K562 (cell line): Measurements from ENCODE around the gene VILL. TPM values are rescaled to one million over a fixed set of nuclear protein-coding genes. Genes with fewer than 3 reads are reported as not detected.

Source experiments
- ATAC-seq: fragments of 200-7000 bp; cut with Tn5 transposase; 3 replicates; pipeline ENCODE4 v1.9.1; 2020; ENCODE audit warnings: moderate library complexity
- BruUV-seq: library from RNA; stranded (reverse); fragments of 400-500 nt; replicated peaks from 2 replicates; lab custom pipeline; 2021; lab: Mats Ljungman, UMichigan
- CTCF ChIA-PET: fragments of 300-600 bp; formaldehyde crosslinking; extraction: SDS; loops from one replicate; lab custom pipeline; 2021; ENCODE audit warnings: low intra/inter-chr PET ratio; lab: Yijun Ruan, JAX
- POLR2A ChIA-PET: fragments of 300-600, 350-650 bp; sonication (Branson Sonifier 250); formaldehyde crosslinking; extraction: SDS; loops from one replicate; lab custom pipeline; 2021; ENCODE audit warnings: antibody characterized with exemption, inconsistent platforms; lab: Yijun Ruan, JAX
- DNase-seq, 4 experiments: peaks; one replicate each; pipeline versions ENCODE4 v3.0.0 to v3.0.0-alpha.2; 2011 to 2018; ENCODE audit warnings: low spot score in 3 of 4, mixed read lengths in 3 of 4; ENCODE audit errors: extremely low read depth in 1 of 4
- FAIRE-seq: peaks from 2 replicates; lab custom pipeline; 2011; peaks lifted over from hg19 to GRCh38; lab: Jason Lieb, UNC
- H2AFZ ChIP-seq: 2 replicates; pipeline ENCODE4 v1.6.0; 2011; ENCODE audit warnings: low read depth, low read length, control low read depth, inconsistent platforms
- H3K27ac ChIP-seq: fragments of 200-600 bp; 3 replicates; pipeline ENCODE4 v1.8.0; 2011; ENCODE audit warnings: low read depth, mild to moderate bottlenecking, control low read depth, inconsistent platforms, low read length, moderate library complexity, mixed read lengths; ENCODE audit errors: extremely low read depth
- H3K27me3 ChIP-seq, 2 experiments: fragments of 300-600 bp in 1 of 2; 2 replicates in 1 of 2; 3 replicates in 1 of 2; pipeline versions ENCODE4 v1.6.0 to v1.8.0; 2011; ENCODE audit warnings: inconsistent platforms in 2 of 2, low read length in 2 of 2, mild to moderate bottlenecking in 1 of 2, mixed read lengths in 1 of 2, moderate library complexity in 1 of 2; ENCODE audit not compliant: control insufficient read depth in 2 of 2, insufficient read depth in 2 of 2
- H3K36me3 ChIP-seq: fragments of 300-600 bp; 3 replicates; pipeline ENCODE4 v1.8.0; 2011; ENCODE audit warnings: mild to moderate bottlenecking, low read length, inconsistent platforms; ENCODE audit not compliant: control insufficient read depth, insufficient read depth
- H3K4me1 ChIP-seq, 2 experiments: fragments of 200-600 bp in 1 of 2; replicated peaks in 1 of 2; 2 replicates in 1 of 2; 3 replicates in 1 of 2; pipeline versions ENCODE4 v1.5.1 to v1.8.0; 2011; ENCODE audit warnings: inconsistent platforms in 2 of 2, low read length in 2 of 2, mild to moderate bottlenecking in 1 of 2, mixed read lengths in 1 of 2, moderate library complexity in 1 of 2; ENCODE audit not compliant: control insufficient read depth in 2 of 2, insufficient read depth in 2 of 2
- H3K4me2 ChIP-seq: 2 replicates; pipeline ENCODE4 v1.6.1; 2011; ENCODE audit warnings: low read length, control low read depth, inconsistent platforms, mixed read lengths; ENCODE audit not compliant: insufficient read depth
- H3K4me3 ChIP-seq: fragments of 200-600 bp; sonication (generic), shearing (Covaris generic); 2 replicates; pipeline ENCODE4 v1.5.1; 2016; ENCODE audit warnings: control low read depth, inconsistent platforms
- H3K79me2 ChIP-seq: fragments of 200-600 bp; 3 replicates; pipeline ENCODE4 v1.8.0; 2011; ENCODE audit warnings: low read length, inconsistent platforms; ENCODE audit not compliant: control insufficient read depth, insufficient read depth
- H3K9ac ChIP-seq, 2 experiments: 2 replicates each; pipeline versions ENCODE4 v1.6.0 to v1.6.1; 2011; ENCODE audit warnings: low read depth in 2 of 2, low read length in 2 of 2, control low read depth in 1 of 2, inconsistent platforms in 1 of 2, mild to moderate bottlenecking in 1 of 2, mixed read lengths in 1 of 2; ENCODE audit not compliant: insufficient read depth in 1 of 2
- H3K9me1 ChIP-seq: one replicate; pipeline ENCODE4 v1.6.0; 2011; ENCODE audit warnings: inconsistent platforms, mild to moderate bottlenecking, low read length, moderate library complexity; ENCODE audit not compliant: control insufficient read depth, insufficient read depth
- H3K9me3 ChIP-seq: replicated peaks from 2 replicates; pipeline ENCODE4 v1.5.1; 2011; ENCODE audit warnings: low read depth, low read length, inconsistent platforms; ENCODE audit not compliant: control insufficient read depth, insufficient read depth
- H4K20me1 ChIP-seq: replicated peaks from 2 replicates; pipeline ENCODE4 v1.6.1; 2011; ENCODE audit warnings: low read length, inconsistent platforms, mixed read lengths; ENCODE audit not compliant: control insufficient read depth, insufficient read depth
- GMEB1 ChIP-seq: fragments of 250-450 bp; sonication (Bioruptor Pico); IDR thresholded peaks from 2 replicates; pipeline ENCODE4 v1.4.0; 2020; ENCODE audit warnings: mild to moderate bottlenecking
- HDAC3 ChIP-seq: fragments of 450-650 bp; IDR thresholded peaks from 2 replicates; pipeline ENCODE4 v1.6.1; 2018; ENCODE audit warnings: borderline replicate concordance, mild to moderate bottlenecking, moderate library complexity; ENCODE audit not compliant: partially characterized antibody
- MAFF ChIP-seq: IDR thresholded peaks from 2 replicates; pipeline ENCODE4 v1.6.1; 2012; ENCODE audit warnings: low read length, improper control_type of control experiment
- NFIC ChIP-seq: fragments of 450-650 bp; IDR thresholded peaks from 2 replicates; pipeline ENCODE4 v1.6.1; 2017; ENCODE audit warnings: mild to moderate bottlenecking, inconsistent platforms
- NFIX ChIP-seq: fragments of 250-450 bp; sonication (Bioruptor Pico); IDR thresholded peaks from 2 replicates; pipeline ENCODE4 v1.4.0; 2020; ENCODE audit warnings: low read depth, mild to moderate bottlenecking, moderate library complexity
- PHF8 ChIP-seq: fragments of 200-600 bp; sonication (generic); IDR thresholded peaks from 2 replicates; pipeline ENCODE4 v1.6.1; 2012; ENCODE audit warnings: mixed run types, mild to moderate bottlenecking, inconsistent platforms, low read length, moderate library complexity, borderline replicate concordance
- RBFOX2 ChIP-seq: fragments of 200-400 bp; formaldehyde crosslinking; IDR thresholded peaks from 2 replicates; pipeline ENCODE4 v1.6.1; 2017; ENCODE audit warnings: low read depth, mild to moderate bottlenecking, low read length, moderate library complexity
- SMARCB1 ChIP-seq: IDR thresholded peaks from 2 replicates; pipeline ENCODE4 v1.6.1; 2011; ENCODE audit warnings: improper control_type of control experiment, low read depth; ENCODE audit not compliant: insufficient read length
- ZBTB1 ChIP-seq: sonication (generic); formaldehyde crosslinking; IDR thresholded peaks from 2 replicates; pipeline ENCODE4 v1.8.1; 2023; ENCODE audit warnings: missing genetic modification reagents, low read depth, mild to moderate bottlenecking, borderline replicate concordance
- ZNF197 ChIP-seq: fragments of 200-800 bp; sonication (Bioruptor generic); IDR thresholded peaks from 2 replicates; pipeline ENCODE4 v1.6.1; 2016; ENCODE audit warnings: low read depth, missing genetic modification characterization, missing compliant biosample characterization
- ZNF232 ChIP-seq: sonication (generic); formaldehyde crosslinking; IDR thresholded peaks from 2 replicates; pipeline ENCODE4 v1.8.0; 2022; ENCODE audit warnings: mild to moderate bottlenecking, missing genetic modification reagents
- ZNF384 ChIP-seq: IDR thresholded peaks from 2 replicates; pipeline ENCODE4 v1.6.1; 2012; ENCODE audit warnings: low read depth, low read length, improper control_type of control experiment
- ZNF395 ChIP-seq: fragments of 200-800 bp; sonication (Bioruptor generic); IDR thresholded peaks from 2 replicates; pipeline ENCODE4 v1.6.1; 2017; ENCODE audit warnings: missing genetic modification characterization, missing compliant biosample characterization
- ZNF584 ChIP-seq: fragments of 200-800 bp; sonication (Bioruptor generic); IDR thresholded peaks from 2 replicates; pipeline ENCODE4 v1.6.1; 2016; ENCODE audit warnings: low read depth, mild to moderate bottlenecking, missing genetic modification characterization, missing compliant biosample characterization
- ZNF740 ChIP-seq, 3 experiments: fragments of 200-800 bp in 1 of 3; sonication (Bioruptor generic) in 1 of 3; sonication (generic) in 1 of 3; formaldehyde crosslinking in 1 of 3; IDR thresholded peaks; 2 replicates each; pipeline versions ENCODE4 v1.6.1 to v1.8.0; 2016 to 2022; ENCODE audit warnings: mild to moderate bottlenecking in 2 of 3, missing compliant biosample characterization in 2 of 3, missing genetic modification characterization in 2 of 3, missing genetic modification reagents in 1 of 3
- WGBS: fragments of 100-300 bp; shearing (Covaris generic); methylation state at CpG from one replicate; pipeline ENCODE4 v1.1.6; 2016; ENCODE audit warnings: low coverage, mixed read lengths; ENCODE audit not compliant: insufficient coverage; ENCODE audit errors: missing lambda C conversion rate; 5-methylcytosine and 5-hydroxymethylcytosine counted together
- in situ Hi-C: fragments of 300-500 bp; cut with MboI; formaldehyde crosslinking; loops from 4 replicates; pipeline ENCODE4 v1.15.0; 2018; ENCODE audit warnings: inconsistent platforms, mixed read lengths
- intact Hi-C: fragments of 100-400 bp; cut with micrococcal nuclease; formaldehyde crosslinking; loops from 2 replicates; pipeline ENCODE4 v1.14.2; 2022
- polyA plus RNA-seq, 8 experiments: library from polyadenylated mRNA; depleted of rRNA in 4 of 8; stranded (reverse) in 5 of 8; unstranded in 3 of 8; fragments of >200 nt; fragmentation: Nextera tagmentation in 2 of 8; fragmentation: Illumina TruSeq in 1 of 8; extraction: Ambion mirVana in 2 of 8; extraction: Trizol in 1 of 8; gene quantifications; 2 replicates each; pipeline versions ENCODE4 v1.2.1 to v1.2.3, GENCODE V29; 2011 to 2014; ENCODE audit warnings: inconsistent platforms in 1 of 8, missing spikeins in 1 of 8
- total RNA-seq, 7 experiments: library from RNA; depleted of rRNA in 6 of 7; stranded (reverse); fragments of >200 nt in 6 of 7; fragmentation: Illumina TruSeq in 2 of 7; extraction: Trizol in 2 of 7; gene quantifications; 2 replicates each; pipeline versions ENCODE4 v1.2.1 to v1.2.3, GENCODE V29; 2011 to 2021; ENCODE audit warnings: low replicate concordance in 1 of 7

Gene VILL
- total and polyA plus RNA-seq, 9 of the 15 experiments (the other 6 are each of a cell fraction or from before 2014, with no cell fraction given), result 0.11 to 16.0 (median 8.8) TPM

- H3K27me3 ChIP-seq, result no peaks in the 10 kb centered on the region
- ATAC-seq (peak; percentile 34), DNase-seq (peak in 3 of 4 experiments; percentile 50 to 56 (median 52)), FAIRE-seq (no peak)
- 0% methylated on average over 2 of the region's 2 CpGs for WGBS
- peak overlapping the region; percentile 67 to 88 for H3K9ac ChIP-seq
- no peaks in the 10 kb centered on the region for H3K9me3 ChIP-seq
- peak overlapping the region; percentile 64 for H2AFZ ChIP-seq
- H3K9me1 ChIP-seq, result no peaks in the 10 kb centered on the region
- H3K36me3 ChIP-seq, result no peaks in the 10 kb centered on the region
- intact Hi-C loops, result no loop called here
- POLR2A ChIA-PET, result interaction anchor here (0.6 kb wide), 1 partner anchor 1102 kb away, joined by 3 read pairs; no protein-coding TSS in a partner anchor
- H3K4me1 ChIP-seq, result peaks cover 53 to 58% of the 10 kb centered on the region in 2 experiments
- H3K4me2 ChIP-seq, result peak overlapping the region; percentile 71
- no peaks in the 10 kb centered on the region for H4K20me1 ChIP-seq
- CTCF ChIA-PET, result no interaction called here
- in situ Hi-C loops, result no loop called here
- peak overlapping the region; percentile 91 for H3K27ac ChIP-seq
- H3K4me3 ChIP-seq, result no peak overlapping the region; the same call in 1 of the 2 replicates
- H3K79me2 ChIP-seq, result no peaks in the 10 kb centered on the region
- BruUV-seq, result no TSS peak
- TF ChIP-seq ZNF197 (CRISPR knock-in tag), result peak; percentile 9; the same call in 1 of the 2 replicates
- 0 out of 2 replicates have a peak, but pooled peaks have one; percentile 56 for TF ChIP-seq NFIC
- peak; percentile 50 for TF ChIP-seq SMARCB1
- peak; percentile 57; the same call in 1 of the 2 replicates for TF ChIP-seq ZBTB1 (CRISPR knock-in tag)
- peak; percentile 22; the same call in 1 of the 2 replicates for TF ChIP-seq ZNF395
- TF ChIP-seq NFIX (CRISPR knock-in tag), result 0 out of 2 replicates have a peak, but pooled peaks have one; percentile 29
- peak; percentile 34; the same call in 1 of the 2 replicates for TF ChIP-seq RBFOX2
- no peak for TF ChIP-seq MAFF
- TF ChIP-seq ZNF584, result 0 out of 2 replicates have a peak, but pooled peaks have one; percentile 4
- no peak for TF ChIP-seq HDAC3
- peak; percentile 29; the same call in 1 of the 2 replicates for TF ChIP-seq ZNF740 (CRISPR knock-in tag; IDR thresholded peaks at IDR 0.05)
- TF ChIP-seq ZNF740 (tag; IDR thresholded peaks at IDR 0.05), result no peak
- no peak for TF ChIP-seq ZNF232
- peak; percentile 3; the same call in 1 of the 2 replicates for TF ChIP-seq PHF8
- TF ChIP-seq ZNF384, result no peak
- peak; percentile 9; the same call in 1 of the 2 replicates for TF ChIP-seq GMEB1
These were observed 3.3 kb upstream of the VILL start for GRCh38 chr3:37987315-37987697.
